ENCODE results near the gene TMEM132D. TPM values are rescaled to one million over a fixed set of nuclear protein-coding genes. Genes with fewer than 3 reads are reported as not detected.

TMEM132D gene
- total RNA-seq, 1 experiment from 2014 or later, result not detected

DNA sequence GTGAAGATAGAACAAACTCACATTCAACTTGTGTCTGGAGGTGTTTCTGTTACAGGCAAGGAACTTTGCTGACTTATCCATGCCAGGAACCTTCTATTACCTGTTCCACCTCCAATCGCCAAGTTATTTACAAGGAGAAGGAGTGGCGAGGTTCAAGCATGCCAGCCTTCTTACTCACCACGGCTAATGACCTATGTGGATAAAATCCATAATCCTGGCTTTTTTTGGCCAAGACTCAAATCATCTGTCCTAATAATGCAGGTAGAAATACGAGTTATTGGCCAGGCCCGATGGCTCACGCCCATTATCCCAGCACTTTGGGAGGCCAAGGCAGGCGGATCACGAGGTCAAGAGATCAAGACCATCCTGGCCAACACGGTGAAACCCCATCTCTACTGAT lies 241.6 kb downstream of the TMEM132D start:
- TF ChIP-seq, protein P1, sequence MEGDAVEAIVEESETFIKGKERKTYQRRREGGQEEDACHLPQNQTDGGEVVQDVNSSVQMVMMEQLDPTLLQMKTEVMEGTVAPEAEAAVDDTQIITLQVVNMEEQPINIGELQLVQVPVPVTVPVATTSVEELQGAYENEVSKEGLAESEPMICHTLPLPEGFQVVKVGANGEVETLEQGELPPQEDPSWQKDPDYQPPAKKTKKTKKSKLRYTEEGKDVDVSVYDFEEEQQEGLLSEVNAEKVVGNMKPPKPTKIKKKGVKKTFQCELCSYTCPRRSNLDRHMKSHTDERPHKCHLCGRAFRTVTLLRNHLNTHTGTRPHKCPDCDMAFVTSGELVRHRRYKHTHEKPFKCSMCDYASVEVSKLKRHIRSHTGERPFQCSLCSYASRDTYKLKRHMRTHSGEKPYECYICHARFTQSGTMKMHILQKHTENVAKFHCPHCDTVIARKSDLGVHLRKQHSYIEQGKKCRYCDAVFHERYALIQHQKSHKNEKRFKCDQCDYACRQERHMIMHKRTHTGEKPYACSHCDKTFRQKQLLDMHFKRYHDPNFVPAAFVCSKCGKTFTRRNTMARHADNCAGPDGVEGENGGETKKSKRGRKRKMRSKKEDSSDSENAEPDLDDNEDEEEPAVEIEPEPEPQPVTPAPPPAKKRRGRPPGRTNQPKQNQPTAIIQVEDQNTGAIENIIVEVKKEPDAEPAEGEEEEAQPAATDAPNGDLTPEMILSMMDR (conservative IDR thresholded peaks at IDR 0.05; ENCODE audit: low read depth, low read length), result no peak
- no peak for TF ChIP-seq EZH2 (IDR thresholded peaks at IDR 0.05; ENCODE audit: borderline replicate concordance, low read depth, low read length, poor library complexity, severe bottlenecking)
- CTCF ChIA-PET, result no interaction called here
- no peaks in the 10 kb centered on the region for H3K36me3 ChIP-seq (ENCODE audit: insufficient read depth, low read length, poor library complexity, severe bottlenecking)
- peaks cover 4% of the 10 kb centered on the region for H3K9me3 ChIP-seq (ENCODE audit: low read depth, low read length, poor library complexity, severe bottlenecking)
- H3K4me1 ChIP-seq (ENCODE audit: insufficient read depth, low read length, poor library complexity, severe bottlenecking), result no peaks in the 10 kb centered on the region
- no peak for DNase-seq (ENCODE audit: low spot score)
- POLR2A ChIA-PET (ENCODE audit: low non-redundant PET), result no interaction called here
- intact Hi-C loops (cut with micrococcal nuclease; ENCODE audit: unreplicated experiment), result no loop called here
- H3K4me3 ChIP-seq (ENCODE audit: low read depth, low read length, poor library complexity, severe bottlenecking), result no peak overlapping the region
- no peaks in the 10 kb centered on the region for H3K27me3 ChIP-seq (replicated peaks; ENCODE audit: insufficient read depth, low read depth, low read length, poor library complexity)
- H3K27ac ChIP-seq (ENCODE audit: low read depth, low read length, poor library complexity, severe bottlenecking), result no peak overlapping the region
- no TSS peak for BruUV-seq (replicated peaks)

DNA sequence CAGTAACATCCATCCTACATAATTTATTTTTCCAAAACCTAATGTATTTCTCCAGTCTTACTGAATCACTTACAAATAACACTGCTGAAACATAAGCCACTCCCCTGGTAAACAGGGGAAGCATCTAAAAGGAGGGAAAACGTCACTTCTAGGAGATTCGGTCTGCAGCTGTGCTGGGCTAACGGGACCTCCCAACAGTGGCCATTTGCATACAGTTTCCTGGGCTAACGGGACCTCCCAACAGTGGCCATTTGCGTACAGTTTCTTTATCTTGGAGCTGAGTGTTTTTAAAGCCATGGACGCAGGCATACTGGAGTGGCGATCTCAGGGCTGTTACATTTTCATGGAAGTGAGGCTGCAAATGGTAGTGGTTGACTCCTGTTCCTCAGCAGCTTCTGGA lies 242.9 kb downstream of the TMEM132D start:
- POLR2A ChIA-PET (ENCODE audit: low non-redundant PET), result no interaction called here
- CTCF ChIA-PET, result no interaction called here

DNA sequence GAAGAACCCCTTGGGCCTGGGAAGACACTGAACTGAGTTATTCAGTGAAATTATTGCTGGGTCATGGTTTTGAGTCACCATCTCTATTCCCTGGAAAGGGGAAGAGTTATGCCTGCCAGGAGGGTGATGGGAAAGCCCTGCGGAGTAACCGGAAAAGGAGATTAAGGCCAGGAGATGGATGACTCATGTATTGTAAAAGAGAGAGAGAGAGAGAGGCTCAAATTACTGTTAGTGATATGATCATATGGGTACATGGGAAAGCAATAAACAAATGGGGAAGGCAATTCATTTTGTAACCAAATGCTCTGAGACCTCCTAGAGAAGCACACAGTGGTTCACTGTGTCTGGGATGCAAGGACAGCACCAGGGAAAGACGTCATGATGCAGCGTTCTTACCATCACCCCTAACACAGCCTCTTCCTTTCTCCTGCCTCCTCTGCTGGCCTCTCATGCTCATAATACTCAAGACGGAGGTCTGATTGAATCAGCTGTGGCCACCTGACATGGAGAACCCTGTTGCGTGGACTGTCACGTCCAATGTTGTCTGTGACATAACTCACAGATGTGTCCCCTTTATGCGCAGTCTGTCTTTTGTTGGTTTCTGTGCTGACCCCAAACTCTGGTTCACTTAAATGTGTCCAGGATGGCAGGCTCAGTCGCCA lies 243.7 kb downstream of the TMEM132D start:
- ChIA-PET CTCF (no interaction called here), POLR2A (ENCODE audit: low non-redundant PET) (no interaction called here)
- Histone ChIP-seq H3K4me1 (ENCODE audit: insufficient read depth, low read length, poor library complexity, severe bottlenecking) (no peaks in the 10 kb centered on the region), H3K4me3 (ENCODE audit: low read depth, low read length, poor library complexity, severe bottlenecking) (no peak overlapping the region), H3K9me3 (ENCODE audit: low read depth, low read length, poor library complexity, severe bottlenecking) (peaks cover 7% of the 10 kb centered on the region), H3K27ac (ENCODE audit: low read depth, low read length, poor library complexity, severe bottlenecking) (no peak overlapping the region), H3K27me3 (replicated peaks; ENCODE audit: insufficient read depth, low read depth, low read length, poor library complexity) (no peaks in the 10 kb centered on the region), H3K36me3 (ENCODE audit: insufficient read depth, low read length, poor library complexity, severe bottlenecking) (no peaks in the 10 kb centered on the region)
- no peak for TF ChIP-seq EZH2 (IDR thresholded peaks at IDR 0.05; ENCODE audit: borderline replicate concordance, low read depth, low read length, poor library complexity, severe bottlenecking)
- TF ChIP-seq, protein P1 (conservative IDR thresholded peaks at IDR 0.05; ENCODE audit: low read depth, low read length), result no peak
- BruUV-seq (replicated peaks), result no TSS peak
- DNase-seq (ENCODE audit: low spot score), result peak; percentile 0
- intact Hi-C loops (cut with micrococcal nuclease; ENCODE audit: unreplicated experiment), result no loop called here

More for the DNA sequence above, 242.9 kb downstream of the TMEM132D start:
- BruUV-seq (replicated peaks), result no TSS peak
- no peak overlapping the region for H3K27ac ChIP-seq (ENCODE audit: low read depth, low read length, poor library complexity, severe bottlenecking)
- H3K4me1 ChIP-seq (ENCODE audit: insufficient read depth, low read length, poor library complexity, severe bottlenecking), result no peaks in the 10 kb centered on the region
- H3K9me3 ChIP-seq (ENCODE audit: low read depth, low read length, poor library complexity, severe bottlenecking), result peaks cover 7% of the 10 kb centered on the region
- DNase-seq (ENCODE audit: low spot score), result no peak
- H3K27me3 ChIP-seq (replicated peaks; ENCODE audit: insufficient read depth, low read depth, low read length, poor library complexity), result no peaks in the 10 kb centered on the region
- no peak overlapping the region for H3K4me3 ChIP-seq (ENCODE audit: low read depth, low read length, poor library complexity, severe bottlenecking)
- intact Hi-C loops (cut with micrococcal nuclease; ENCODE audit: unreplicated experiment), result no loop called here
- H3K36me3 ChIP-seq (ENCODE audit: insufficient read depth, low read length, poor library complexity, severe bottlenecking), result no peaks in the 10 kb centered on the region
- TF ChIP-seq EZH2 (IDR thresholded peaks at IDR 0.05; ENCODE audit: borderline replicate concordance, low read depth, low read length, poor library complexity, severe bottlenecking), result no peak
- TF ChIP-seq, protein P1 (conservative IDR thresholded peaks at IDR 0.05; ENCODE audit: low read depth, low read length), result no peak
